Measurements from ENCODE around the gene KRTAP23-1. TPM values are rescaled to one million over a fixed set of nuclear protein-coding genes. Genes with fewer than 3 reads are reported as not detected.

Gene KRTAP23-1
- not detected for total RNA-seq
- long read RNA-seq, result 0 reads

GRCh38 chr21:30348506-30348905 lies at the start of gene KRTAP23-1:
KRTAP23-1 (minus strand) TSS chr21:30348606; CDS start chr21:30348606, 0 bp downstream.
- H3K27me3 ChIP-seq (ENCODE audit: low read depth), result no peaks in the 10 kb centered on the region
- H3K36me3 ChIP-seq, result no peaks in the 10 kb centered on the region
- ATAC-seq (no peak), DNase-seq (no peak)
- H3K27ac ChIP-seq, result no peak within 1 kb of the TSS
- TF ChIP-seq CTCF (IDR thresholded peaks at IDR 0.05), result no peak
- H3K4me1 ChIP-seq, result no peaks in the 10 kb centered on the region
- intact Hi-C loops (cut with DNase I), result no loop called here
- no peak within 1 kb of the TSS for H3K4me3 ChIP-seq
- no peaks in the 10 kb centered on the region for H3K9me3 ChIP-seq

GRCh38 chr21:30395731-30396130 lies 47.3 kb upstream of the KRTAP23-1 start, which contains the start of gene KRTAP13-1:
KRTAP13-1 (plus strand) TSS chr21:30396031; CDS start chr21:30396087, 56 bp downstream.
- intact Hi-C loops (cut with DNase I), result no loop called here

GRCh38 chr21:30391492-30392025 lies 43.2 kb upstream of the KRTAP23-1 start:
- H3K4me3 ChIP-seq, result no peak overlapping the region
- TF ChIP-seq CTCF (IDR thresholded peaks at IDR 0.05), result no peak
- H3K27ac ChIP-seq, result no peak overlapping the region
- peaks cover 5% of the 10 kb centered on the region for H3K9me3 ChIP-seq
- no peaks in the 10 kb centered on the region for H3K4me1 ChIP-seq
- intact Hi-C loops (cut with DNase I), result no loop called here
- DNase-seq (no peak), ATAC-seq (no peak)
- H3K27me3 ChIP-seq (ENCODE audit: low read depth), result no peaks in the 10 kb centered on the region
- no peaks in the 10 kb centered on the region for H3K36me3 ChIP-seq

More at GRCh38 chr21:30395731-30396130, 47.3 kb upstream of the KRTAP23-1 start, which contains the start of gene KRTAP13-1:
- no peak within 1 kb of the TSS for H3K27ac ChIP-seq
- H3K4me3 ChIP-seq, result no peak within 1 kb of the TSS
- no peaks in the 10 kb centered on the region for H3K36me3 ChIP-seq
- no peaks in the 10 kb centered on the region for H3K4me1 ChIP-seq
- no peak for TF ChIP-seq CTCF (IDR thresholded peaks at IDR 0.05)
- no peaks in the 10 kb centered on the region for H3K27me3 ChIP-seq (ENCODE audit: low read depth)
- DNase-seq (no peak), ATAC-seq (no peak)
- H3K9me3 ChIP-seq, result peaks cover 3% of the 10 kb centered on the region

GRCh38 chr21:30382201-30382600 lies 33.8 kb upstream of the KRTAP23-1 start:
- Histone ChIP-seq H3K27ac (no peak overlapping the region), H3K9me3 (no peaks in the 10 kb centered on the region), H3K4me1 (no peaks in the 10 kb centered on the region), H3K4me3 (no peak overlapping the region), H3K36me3 (no peaks in the 10 kb centered on the region), H3K27me3 (ENCODE audit: low read depth) (no peaks in the 10 kb centered on the region)
- intact Hi-C loops (cut with DNase I), result no loop called here
- TF ChIP-seq CTCF (IDR thresholded peaks at IDR 0.05), result no peak
- no peak for DNase-seq
- no peak for ATAC-seq

- no peaks in the 10 kb centered on the region for H3K4me1 ChIP-seq
- TF ChIP-seq CTCF (IDR thresholded peaks at IDR 0.05), result no peak
- DNase-seq (no peak), ATAC-seq (no peak)
- H3K27ac ChIP-seq, result no peak within 1 kb of the TSS
- no peaks in the 10 kb centered on the region for H3K27me3 ChIP-seq (ENCODE audit: low read depth)
- H3K36me3 ChIP-seq, result no peaks in the 10 kb centered on the region
- intact Hi-C loops (cut with DNase I), result no loop called here
- H3K4me3 ChIP-seq, result no peak within 1 kb of the TSS
- H3K9me3 ChIP-seq, result no peaks in the 10 kb centered on the region
Observed at GRCh38 chr21:30372139-30372770, 23.8 kb upstream of the KRTAP23-1 start, which contains the start of gene KRTAP13-2. KRTAP13-2 (minus strand) TSS chr21:30372271; CDS start chr21:30372213, 58 bp downstream.

All from lower lobe of right lung (tissue), 2 donors.